ENCODE measurements around the gene ZFPL1. TPM values are rescaled to one million over a fixed set of nuclear protein-coding genes. Genes with fewer than 3 reads are reported as not detected.

ZFPL1 gene
- total and polyA plus RNA-seq, 9 of the 15 experiments (the other 6 are each of a cell fraction or from before 2014, with no cell fraction given): 3.7 to 37.5 (median 22.7) TPM

DNA sequence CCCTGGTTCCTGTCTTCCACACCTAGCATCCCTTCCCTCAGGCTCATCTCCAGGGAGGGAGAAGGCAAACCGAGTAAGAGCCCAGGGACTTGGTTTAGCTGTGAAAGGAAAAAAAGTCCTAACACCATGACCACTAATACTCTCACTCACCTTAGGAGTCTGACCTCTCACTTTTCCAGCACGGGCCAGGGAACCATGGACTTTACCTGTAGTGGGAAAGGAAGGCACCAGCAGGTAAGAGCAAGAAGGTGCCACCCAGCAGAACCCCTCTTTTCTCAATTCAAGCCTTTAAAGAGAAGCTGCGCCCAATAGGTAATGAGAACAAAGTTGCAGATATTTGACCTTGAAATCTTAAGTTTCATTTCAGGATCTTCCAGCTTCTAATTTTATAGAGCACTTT is 36.8 kb downstream of the ZFPL1 start:
- CTCF ChIA-PET (ENCODE audit: low intra/inter-chr PET ratio): interaction anchor here (1.1 kb wide), 1 partner anchor 107 kb away, joined by 3 read pairs; the partner anchor contains the start of gene ARL2
- peaks cover 4% of the 10 kb centered on the region; the same call in 1 of the 2 replicates for H4K20me1 ChIP-seq (replicated peaks; ENCODE audit: control insufficient read depth, insufficient read depth, low read length)
- H3K4me1 ChIP-seq (replicated peaks in 1 of 2; ENCODE audit: control insufficient read depth in 2 of 2, insufficient read depth in 2 of 2, low read length in 2 of 2): peaks cover 21 to 34% of the 10 kb centered on the region in 2 experiments; a peak in 4 of 5 replicates
- H3K4me3 ChIP-seq: peak overlapping the region; percentile 98
- no peaks in the 10 kb centered on the region for H3K9me3 ChIP-seq (replicated peaks; ENCODE audit: control insufficient read depth, insufficient read depth, low read depth, low read length)
- ATAC-seq (no peak), DNase-seq (ENCODE audit: extremely low read depth in 1 of 4, low spot score in 3 of 4) (peak in 1 of 4 experiments; percentile 3), FAIRE-seq (no peak)
- no TSS peak for BruUV-seq (replicated peaks)
- H2AFZ ChIP-seq (ENCODE audit: low read depth, low read length): no peak overlapping the region
- POLR2A ChIA-PET: interaction anchor here (0.6 to 9.5 kb wide), 11 partner anchors 9 to 738 kb away, joined by 3 to 182 read pairs (median 3); partner anchors contain the start of genes CAPN1, SPDYC, SYVN1 and TM7SF2
- peak overlapping the region; percentile 96 for H3K27ac ChIP-seq (ENCODE audit: extremely low read depth, low read depth, low read length)
- H3K27me3 ChIP-seq (ENCODE audit: control insufficient read depth in 2 of 2, insufficient read depth in 2 of 2, low read length in 2 of 2): no peaks in the 10 kb centered on the region
- intact Hi-C loops (cut with micrococcal nuclease) (no loop called here), in situ Hi-C loops (cut with MboI) (no loop called here)
- peak overlapping the region; percentile 98; a peak in 3 of 4 replicates for H3K9ac ChIP-seq (ENCODE audit: insufficient read depth in 1 of 2, low read depth in 2 of 2, low read length in 2 of 2)
- TF ChIP-seq, protein P1, sequence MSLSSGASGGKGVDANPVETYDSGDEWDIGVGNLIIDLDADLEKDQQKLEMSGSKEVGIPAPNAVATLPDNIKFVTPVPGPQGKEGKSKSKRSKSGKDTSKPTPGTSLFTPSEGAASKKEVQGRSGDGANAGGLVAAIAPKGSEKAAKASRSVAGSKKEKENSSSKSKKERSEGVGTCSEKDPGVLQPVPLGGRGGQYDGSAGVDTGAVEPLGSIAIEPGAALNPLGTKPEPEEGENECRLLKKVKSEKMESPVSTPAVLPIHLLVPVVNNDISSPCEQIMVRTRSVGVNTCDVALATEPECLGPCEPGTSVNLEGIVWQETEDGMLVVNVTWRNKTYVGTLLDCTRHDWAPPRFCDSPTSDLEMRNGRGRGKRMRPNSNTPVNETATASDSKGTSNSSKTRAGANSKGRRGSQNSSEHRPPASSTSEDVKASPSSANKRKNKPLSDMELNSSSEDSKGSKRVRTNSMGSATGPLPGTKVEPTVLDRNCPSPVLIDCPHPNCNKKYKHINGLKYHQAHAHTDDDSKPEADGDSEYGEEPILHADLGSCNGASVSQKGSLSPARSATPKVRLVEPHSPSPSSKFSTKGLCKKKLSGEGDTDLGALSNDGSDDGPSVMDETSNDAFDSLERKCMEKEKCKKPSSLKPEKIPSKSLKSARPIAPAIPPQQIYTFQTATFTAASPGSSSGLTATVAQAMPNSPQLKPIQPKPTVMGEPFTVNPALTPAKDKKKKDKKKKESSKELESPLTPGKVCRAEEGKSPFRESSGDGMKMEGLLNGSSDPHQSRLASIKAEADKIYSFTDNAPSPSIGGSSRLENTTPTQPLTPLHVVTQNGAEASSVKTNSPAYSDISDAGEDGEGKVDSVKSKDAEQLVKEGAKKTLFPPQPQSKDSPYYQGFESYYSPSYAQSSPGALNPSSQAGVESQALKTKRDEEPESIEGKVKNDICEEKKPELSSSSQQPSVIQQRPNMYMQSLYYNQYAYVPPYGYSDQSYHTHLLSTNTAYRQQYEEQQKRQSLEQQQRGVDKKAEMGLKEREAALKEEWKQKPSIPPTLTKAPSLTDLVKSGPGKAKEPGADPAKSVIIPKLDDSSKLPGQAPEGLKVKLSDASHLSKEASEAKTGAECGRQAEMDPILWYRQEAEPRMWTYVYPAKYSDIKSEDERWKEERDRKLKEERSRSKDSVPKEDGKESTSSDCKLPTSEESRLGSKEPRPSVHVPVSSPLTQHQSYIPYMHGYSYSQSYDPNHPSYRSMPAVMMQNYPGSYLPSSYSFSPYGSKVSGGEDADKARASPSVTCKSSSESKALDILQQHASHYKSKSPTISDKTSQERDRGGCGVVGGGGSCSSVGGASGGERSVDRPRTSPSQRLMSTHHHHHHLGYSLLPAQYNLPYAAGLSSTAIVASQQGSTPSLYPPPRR (CRISPR knock-in tag; IDR thresholded peaks at IDR 0.05; ENCODE audit: borderline replicate concordance): no peak
- TF ChIP-seq TFE3 (CRISPR knock-in tag; IDR thresholded peaks at IDR 0.05) (no peak), BRCA1 (IDR thresholded peaks at IDR 0.05) (no peak), BRCA1 (CRISPR knock-in tag; IDR thresholded peaks at IDR 0.05) (no peak), RB1 (IDR thresholded peaks at IDR 0.05; ENCODE audit: low read depth) (no peak), ZNF263 (CRISPR knock-in tag; IDR thresholded peaks at IDR 0.05; ENCODE audit: borderline replicate concordance) (0 out of 2 replicates have a peak, but pooled peaks have one; percentile 7), ZNF23 (CRISPR knock-in tag; IDR thresholded peaks at IDR 0.05) (no peak)
- H3K79me2 ChIP-seq (ENCODE audit: control insufficient read depth, insufficient read depth, low read length): peaks cover 73% of the 10 kb centered on the region
- peak overlapping the region; percentile 100 for H3K4me2 ChIP-seq (ENCODE audit: insufficient read depth, low read length)
- WGBS (ENCODE audit: insufficient coverage, low coverage, missing lambda C conversion rate): 57% methylated on average over 3 of the region's 3 CpGs
- peaks cover 71% of the 10 kb centered on the region for H3K36me3 ChIP-seq (ENCODE audit: control insufficient read depth, insufficient read depth, low read length)
- H3K9me1 ChIP-seq (ENCODE audit: control insufficient read depth, insufficient read depth, low read length): no peaks in the 10 kb centered on the region

All from K562 (cell line).